ENCODE measurements around the gene BMPR1A. TPM values are rescaled to one million over a fixed set of nuclear protein-coding genes. Genes with fewer than 3 reads are reported as not detected.

The BMPR1A gene
- total and polyA plus RNA-seq, 9 of the 15 experiments (the other 6 are each of a cell fraction or from before 2014, with no cell fraction given) = 1.6 to 17.5 (median 9.1) TPM

DNA sequence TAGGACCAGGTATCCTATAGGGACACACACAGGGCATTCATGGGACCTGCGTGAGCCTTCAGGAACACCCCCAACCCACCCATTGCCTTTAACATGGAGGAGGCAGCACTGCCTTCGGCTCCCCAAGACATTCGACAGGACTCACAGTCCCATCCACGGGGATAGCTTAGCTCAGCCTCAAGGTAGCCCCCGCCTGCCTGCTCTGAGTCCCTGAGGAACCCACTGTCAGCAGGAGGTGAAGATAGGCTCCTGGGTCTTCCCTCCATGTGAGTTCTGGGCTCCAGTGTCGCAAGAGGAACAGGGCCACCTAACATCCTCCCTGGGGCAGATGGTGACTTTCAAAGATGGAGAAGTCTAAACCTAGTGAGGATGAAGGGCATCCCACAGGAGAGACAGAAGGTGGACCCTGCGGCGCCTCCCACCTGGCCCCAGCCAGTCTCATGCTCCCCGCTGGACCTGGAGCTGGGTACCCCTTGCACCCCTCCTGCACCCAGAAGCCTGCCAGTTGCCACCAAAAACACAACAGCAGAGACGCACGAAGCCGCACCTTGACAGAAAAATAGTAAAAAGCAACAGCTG lies 207.0 kb downstream of the BMPR1A start:
- H3K9me1 ChIP-seq (ENCODE audit: control insufficient read depth, insufficient read depth, low read length) = no peaks in the 10 kb centered on the region
- ChIA-PET CTCF (ENCODE audit: low intra/inter-chr PET ratio) (no interaction called here), POLR2A (no interaction called here)
- in situ Hi-C loops (cut with MboI) = no loop called here
- ATAC-seq (no peak), DNase-seq (ENCODE audit: extremely low read depth in 1 of 4, low spot score in 3 of 4) (no peak), FAIRE-seq (no peak)
- no peak overlapping the region for H2AFZ ChIP-seq (ENCODE audit: low read depth, low read length)
- H3K9me3 ChIP-seq (replicated peaks; ENCODE audit: control insufficient read depth, insufficient read depth, low read depth, low read length) = no peaks in the 10 kb centered on the region
- no peak overlapping the region for H3K4me2 ChIP-seq (ENCODE audit: insufficient read depth, low read length)
- peaks cover 32 to 63% of the 10 kb centered on the region in 2 experiments; a peak in 4 of 5 replicates for H3K4me1 ChIP-seq (replicated peaks in 1 of 2; ENCODE audit: control insufficient read depth in 2 of 2, insufficient read depth in 2 of 2, low read length in 2 of 2)
- no peaks in the 10 kb centered on the region for H4K20me1 ChIP-seq (replicated peaks; ENCODE audit: control insufficient read depth, insufficient read depth, low read length)
- WGBS (ENCODE audit: insufficient coverage, low coverage, missing lambda C conversion rate) = 67% methylated on average over 12 of the region's 12 CpGs
- H3K27ac ChIP-seq (ENCODE audit: extremely low read depth, low read depth, low read length) = no peak overlapping the region
- BruUV-seq (replicated peaks) = no TSS peak
- no peak overlapping the region for H3K4me3 ChIP-seq
- intact Hi-C loops (cut with micrococcal nuclease) = no loop called here
- no peak overlapping the region for H3K9ac ChIP-seq (ENCODE audit: insufficient read depth in 1 of 2, low read depth in 2 of 2, low read length in 2 of 2)
- peaks cover 4% of the 10 kb centered on the region; the same call in 2 of the 3 replicates for H3K36me3 ChIP-seq (ENCODE audit: control insufficient read depth, insufficient read depth, low read length)
- no peak for TF ChIP-seq KLF16 (IDR thresholded peaks at IDR 0.05)
- no peak for TF ChIP-seq ZNF77 (CRISPR knock-in tag; IDR thresholded peaks at IDR 0.05)
- no peak for TF ChIP-seq PCBP2 (IDR thresholded peaks at IDR 0.05; ENCODE audit: low read depth, low read length, poor library complexity, severe bottlenecking)
- peaks cover 17% of the 10 kb centered on the region; the same call in 2 of the 3 replicates for H3K79me2 ChIP-seq (ENCODE audit: control insufficient read depth, insufficient read depth, low read length)
- no peaks in the 10 kb centered on the region for H3K27me3 ChIP-seq (ENCODE audit: control insufficient read depth in 2 of 2, insufficient read depth in 2 of 2, low read length in 2 of 2)

DNA sequence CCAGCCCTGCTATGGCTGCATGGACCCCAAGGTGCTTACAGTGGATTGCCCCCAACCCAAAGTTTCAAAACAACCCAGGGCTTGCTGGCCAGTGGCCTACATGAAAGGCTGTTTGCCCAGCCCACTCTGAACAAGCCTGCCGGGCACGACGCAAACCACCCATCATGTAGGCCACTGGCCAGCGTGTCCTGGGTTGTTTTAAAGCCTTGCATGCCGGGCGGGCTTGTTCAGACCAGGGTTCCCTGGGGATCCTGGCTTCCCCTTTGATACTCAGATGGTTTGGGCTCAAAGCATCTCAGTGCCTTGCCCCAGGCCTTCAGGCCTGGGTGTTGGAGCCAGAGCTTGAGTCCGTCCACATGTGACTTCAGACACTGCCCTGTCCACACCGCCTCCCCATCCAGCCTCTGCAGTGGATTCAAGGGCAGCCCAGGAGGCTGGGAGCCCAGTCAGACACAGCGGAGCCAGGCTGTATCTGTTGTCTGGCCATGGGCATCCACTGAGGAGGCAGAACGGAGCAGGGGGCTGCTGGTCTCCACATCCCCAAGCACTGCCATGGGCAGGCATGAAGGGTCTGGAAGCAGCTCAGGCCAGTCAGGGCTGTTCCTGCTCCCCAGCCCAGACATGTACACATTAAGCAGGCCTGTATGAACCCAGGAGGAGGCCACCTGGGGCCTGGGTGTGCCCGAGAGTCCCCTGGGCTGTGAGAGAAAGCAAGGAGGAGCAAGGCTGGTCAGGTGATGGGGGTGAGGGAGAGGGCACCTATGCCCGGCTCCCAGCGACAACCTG lies 207.8 kb downstream of the BMPR1A start:
- CTCF ChIA-PET (ENCODE audit: low intra/inter-chr PET ratio) = no interaction called here
- DNase-seq (ENCODE audit: extremely low read depth in 1 of 4, low spot score in 3 of 4) (no peak), FAIRE-seq (no peak), ATAC-seq (no peak)
- no TSS peak for BruUV-seq (replicated peaks)
- Histone ChIP-seq H3K36me3 (ENCODE audit: control insufficient read depth, insufficient read depth, low read length) (peaks cover 4% of the 10 kb centered on the region; the same call in 2 of the 3 replicates), H3K4me3 (no peak overlapping the region), H3K27me3 (ENCODE audit: control insufficient read depth in 2 of 2, insufficient read depth in 2 of 2, low read length in 2 of 2) (no peaks in the 10 kb centered on the region), H3K9me3 (replicated peaks; ENCODE audit: control insufficient read depth, insufficient read depth, low read depth, low read length) (no peaks in the 10 kb centered on the region), H3K4me2 (ENCODE audit: insufficient read depth, low read length) (no peak overlapping the region), H2AFZ (ENCODE audit: low read depth, low read length) (no peak overlapping the region), H3K79me2 (ENCODE audit: control insufficient read depth, insufficient read depth, low read length) (peaks cover 13% of the 10 kb centered on the region; the same call in 2 of the 3 replicates), H4K20me1 (replicated peaks; ENCODE audit: control insufficient read depth, insufficient read depth, low read length) (no peaks in the 10 kb centered on the region), H3K4me1 (replicated peaks in 1 of 2; ENCODE audit: control insufficient read depth in 2 of 2, insufficient read depth in 2 of 2, low read length in 2 of 2) (peaks cover 25 to 59% of the 10 kb centered on the region in 2 experiments; a peak in 4 of 5 replicates), H3K27ac (ENCODE audit: extremely low read depth, low read depth, low read length) (no peak overlapping the region), H3K9me1 (ENCODE audit: control insufficient read depth, insufficient read depth, low read length) (no peaks in the 10 kb centered on the region), H3K9ac (ENCODE audit: insufficient read depth in 1 of 2, low read depth in 2 of 2, low read length in 2 of 2) (no peak overlapping the region)
- intact Hi-C loops (cut with micrococcal nuclease) (no loop called here), in situ Hi-C loops (cut with MboI) (no loop called here)
- TF ChIP-seq, protein P1, sequence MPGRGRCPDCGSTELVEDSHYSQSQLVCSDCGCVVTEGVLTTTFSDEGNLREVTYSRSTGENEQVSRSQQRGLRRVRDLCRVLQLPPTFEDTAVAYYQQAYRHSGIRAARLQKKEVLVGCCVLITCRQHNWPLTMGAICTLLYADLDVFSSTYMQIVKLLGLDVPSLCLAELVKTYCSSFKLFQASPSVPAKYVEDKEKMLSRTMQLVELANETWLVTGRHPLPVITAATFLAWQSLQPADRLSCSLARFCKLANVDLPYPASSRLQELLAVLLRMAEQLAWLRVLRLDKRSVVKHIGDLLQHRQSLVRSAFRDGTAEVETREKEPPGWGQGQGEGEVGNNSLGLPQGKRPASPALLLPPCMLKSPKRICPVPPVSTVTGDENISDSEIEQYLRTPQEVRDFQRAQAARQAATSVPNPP (IDR thresholded peaks at IDR 0.05; ENCODE audit: borderline replicate concordance, insufficient read depth, insufficient read length) = no peak
- TF ChIP-seq RBFOX2 (IDR thresholded peaks at IDR 0.05; ENCODE audit: low read depth, low read length) = 0 out of 2 replicates have a peak, but pooled peaks have one; percentile 22
- 86% methylated on average over 7 of the region's 13 CpGs for WGBS (ENCODE audit: insufficient coverage, low coverage, missing lambda C conversion rate)
- POLR2A ChIA-PET = no interaction called here

All from K562 (cell line).